ENCODE results near the gene SHH. TPM values are rescaled to one million over a fixed set of nuclear protein-coding genes. Genes with fewer than 3 reads are reported as not detected.
A peak's percentile ranks its signal among the peaks of the same experiment; 100 is the strongest.

SHH gene
- total and polyA plus RNA-seq, 2 experiments from 2014 or later, result not detected

GRCh38 chr7:155811560-155811894 lies 736 bp downstream of the SHH start (continued):
- TF ChIP-seq REST (IDR thresholded peaks at IDR 0.05; ENCODE audit: unreplicated experiment) (no peak), NANOG (IDR thresholded peaks at IDR 0.05; ENCODE audit: borderline replicate concordance) (no peak), STAT1 (IDR thresholded peaks at IDR 0.05; ENCODE audit: unreplicated experiment) (no peak), ETS1 (IDR thresholded peaks at IDR 0.05) (no peak), JUNB (IDR thresholded peaks at IDR 0.05; ENCODE audit: unreplicated experiment) (no peak), CTCF (conservative IDR thresholded peaks at IDR 0.05; ENCODE audit: low read depth in 2 of 2) (no peak), EZH2 (IDR thresholded peaks at IDR 0.05; ENCODE audit: low read depth, unreplicated experiment) (peak; percentile 70)

GRCh38 chr7:155810770-155811559 lies 1.3 kb downstream of the SHH start:
- Histone ChIP-seq H2AFZ (no peak overlapping the region), H4K20me1 (replicated peaks; ENCODE audit: insufficient read depth) (peaks cover 10% of the 10 kb centered on the region; the same call in 1 of the 2 replicates), H3K27me3 (ENCODE audit: insufficient read depth) (peaks cover 94% of the 10 kb centered on the region), H3K27ac (ENCODE audit: low read depth) (no peak overlapping the region), H3K4me3 (peak overlapping the region; percentile 55), H3K79me2 (replicated peaks; ENCODE audit: insufficient read depth) (no peaks in the 10 kb centered on the region), H3K36me3 (ENCODE audit: insufficient read depth) (no peaks in the 10 kb centered on the region), H3F3A (replicated peaks; ENCODE audit: low read depth) (no peaks in the 10 kb centered on the region), H3K4me1 (ENCODE audit: insufficient read depth) (peaks cover 43% of the 10 kb centered on the region), H3K4me2 (peak overlapping the region; percentile 80), H3K9me2 (ENCODE audit: insufficient read depth) (no peaks in the 10 kb centered on the region)
- ATAC-seq (no peak), DNase-seq (ENCODE audit: low spot score) (peak; percentile 26)
- Mint-ChIP-seq H3K4me1 (peaks cover 65% of the 10 kb centered on the region), H3K9me3 (peaks cover 3% of the 10 kb centered on the region), H3K4me3 (peak overlapping the region; percentile 67), H3K36me3 (ENCODE audit: low read depth) (no peaks in the 10 kb centered on the region), H3K27ac (no peak overlapping the region), H3K27me3 (ENCODE audit: insufficient read depth, low read depth, poor library complexity) (peaks cover 91% of the 10 kb centered on the region)
- TF ChIP-seq EZH2 (IDR thresholded peaks at IDR 0.05; ENCODE audit: low read depth, unreplicated experiment) (peak; percentile 83), ZNF331 (CRISPR knock-in tag; IDR thresholded peaks at IDR 0.05; ENCODE audit: low read depth) (no peak)

All from GM23338 (cell line).